H9 (cell line): ENCODE measurements around the gene HOXB8. TPM values are rescaled to one million over a fixed set of nuclear protein-coding genes. Genes with fewer than 3 reads are reported as not detected.

Experiments
- DNase-seq: peaks from one replicate; pipeline ENCODE4 v3.0.0-alpha.2; 2017
- H2AFZ ChIP-seq: one replicate; pipeline ENCODE4 v1.6.1; 2013; ENCODE audit warnings: mild to moderate bottlenecking, low read length, control low read depth, moderate library complexity
- H2AK5ac ChIP-seq: 2 replicates; pipeline ENCODE4 v1.6.1; 2013; ENCODE audit warnings: low read length, control low read depth, mixed read lengths; ENCODE audit not compliant: insufficient read length
- H2BK120ac ChIP-seq: one replicate; pipeline ENCODE4 v1.6.1; 2013; ENCODE audit warnings: low read depth, mild to moderate bottlenecking, low read length, control low read depth, inconsistent platforms; ENCODE audit not compliant: poor library complexity, severe bottlenecking
- H2BK12ac ChIP-seq: 2 replicates; pipeline ENCODE4 v1.6.1; 2013; ENCODE audit warnings: low read length, control low read depth, mixed read lengths, low read depth; ENCODE audit not compliant: insufficient read length
- H2BK15ac ChIP-seq: 2 replicates; pipeline ENCODE4 v1.6.1; 2013; ENCODE audit warnings: low read depth, low read length, control low read depth
- H2BK20ac ChIP-seq: one replicate; pipeline ENCODE4 v1.6.1; 2013; ENCODE audit warnings: low read depth, mild to moderate bottlenecking, low read length, control low read depth, inconsistent platforms; ENCODE audit not compliant: poor library complexity, severe bottlenecking
- H2BK5ac ChIP-seq: 2 replicates; pipeline ENCODE4 v1.6.1; 2013; ENCODE audit warnings: low read length, control low read depth, mixed read lengths; ENCODE audit not compliant: insufficient read length
- H3K14ac ChIP-seq: 2 replicates; pipeline ENCODE4 v1.6.1; 2013; ENCODE audit warnings: low read length, control low read depth; ENCODE audit not compliant: insufficient read depth
- H3K18ac ChIP-seq: 2 replicates; pipeline ENCODE4 v1.6.1; 2013; ENCODE audit warnings: low read depth, mild to moderate bottlenecking, mixed read lengths, low read length, control low read depth; ENCODE audit not compliant: insufficient read length
- H3K23ac ChIP-seq: 2 replicates; pipeline ENCODE4 v1.6.1; 2013; ENCODE audit warnings: low read length, control low read depth, mixed read lengths, low read depth; ENCODE audit not compliant: insufficient read length
- H3K23me2 ChIP-seq: 2 replicates; pipeline ENCODE4 v1.6.1; 2013; ENCODE audit warnings: low read depth, mild to moderate bottlenecking, mixed read lengths, low read length, control low read depth; ENCODE audit not compliant: insufficient read length, poor library complexity, severe bottlenecking
- H3K27ac ChIP-seq: 2 replicates; pipeline ENCODE4 v1.5.1; 2013; ENCODE audit warnings: low read length, control low read depth, mixed read lengths, low read depth; ENCODE audit not compliant: insufficient read length
- H3K27me3 ChIP-seq: 2 replicates; pipeline ENCODE4 v1.6.1; 2013; ENCODE audit warnings: low read length, control low read depth, inconsistent platforms; ENCODE audit not compliant: insufficient read depth
- H3K4ac ChIP-seq: 2 replicates; pipeline ENCODE4 v1.6.1; 2013; ENCODE audit warnings: low read depth, mild to moderate bottlenecking, control low read depth, inconsistent platforms, low read length, moderate library complexity
- H3K4me1 ChIP-seq: 2 replicates; pipeline ENCODE4 v1.6.1; 2013; ENCODE audit warnings: low read length, control low read depth, inconsistent platforms; ENCODE audit not compliant: insufficient read depth
- H3K4me2 ChIP-seq: 2 replicates; pipeline ENCODE4 v1.6.1; 2013; ENCODE audit warnings: low read length, control low read depth, mixed read lengths; ENCODE audit not compliant: insufficient read length, insufficient read depth
- H3K56ac ChIP-seq: 2 replicates; pipeline ENCODE4 v1.6.1; 2013; ENCODE audit warnings: low read depth, mild to moderate bottlenecking, mixed read lengths, low read length, control low read depth; ENCODE audit not compliant: insufficient read length
- H3K79me1 ChIP-seq: 2 replicates; pipeline ENCODE4 v1.6.1; 2013; ENCODE audit warnings: low read depth, mild to moderate bottlenecking, moderate library complexity, low read length, control low read depth, inconsistent platforms; ENCODE audit not compliant: insufficient read depth, poor library complexity, severe bottlenecking
- H3K79me2 ChIP-seq: 2 replicates; pipeline ENCODE4 v1.6.1; 2013; ENCODE audit warnings: low read length, control low read depth, inconsistent platforms; ENCODE audit not compliant: insufficient read depth
- H3K9ac ChIP-seq: 2 replicates; pipeline ENCODE4 v1.6.1; 2013; ENCODE audit warnings: low read length, control low read depth, mixed read lengths; ENCODE audit not compliant: insufficient read length; ENCODE audit errors: extremely low read depth
- H3K9me3 ChIP-seq: one replicate; pipeline ENCODE4 v1.6.1; 2013; ENCODE audit warnings: low read depth, low read length, inconsistent platforms; ENCODE audit not compliant: control insufficient read depth
- H3T11ph ChIP-seq: one replicate; pipeline ENCODE4 v1.6.1; 2013; ENCODE audit warnings: mild to moderate bottlenecking, low read length, control low read depth, inconsistent platforms
- H4K20me1 ChIP-seq: one replicate; pipeline ENCODE4 v1.6.1; 2013; ENCODE audit not compliant: control insufficient read depth, insufficient read length, insufficient read depth
- H4K5ac ChIP-seq: 2 replicates; pipeline ENCODE4 v1.6.1; 2013; ENCODE audit warnings: low read depth, mild to moderate bottlenecking, mixed read lengths, low read length, control low read depth; ENCODE audit not compliant: insufficient read length
- H4K8ac ChIP-seq: replicated peaks from 2 replicates; pipeline ENCODE4 v1.6.1; 2013; ENCODE audit warnings: low read length, control low read depth, mixed read lengths, low read depth; ENCODE audit not compliant: insufficient read length
- H4K91ac ChIP-seq: 2 replicates; pipeline ENCODE4 v1.6.1; 2013; ENCODE audit warnings: low read depth, mild to moderate bottlenecking, moderate library complexity, mixed read lengths, low read length, control low read depth; ENCODE audit not compliant: insufficient read length
- H3K27ac Mint-ChIP-seq, 3 experiments: 2 replicates in 2 of 3; 3 replicates in 1 of 3; pipeline ENCODE4 v1.8.0; 2020 to 2021; ENCODE audit warnings: mixed read lengths in 3 of 3, mild to moderate bottlenecking in 1 of 3, moderate library complexity in 1 of 3
- H3K27me3 Mint-ChIP-seq: 2 replicates; pipeline ENCODE4 v1.8.0; 2021; ENCODE audit warnings: low read depth, mild to moderate bottlenecking, moderate library complexity, mixed read lengths
- H3K36me3 Mint-ChIP-seq, 3 experiments: 2 replicates in 2 of 3; 3 replicates in 1 of 3; pipeline ENCODE4 v1.8.0; 2020 to 2021; ENCODE audit warnings: low read depth in 3 of 3, mixed read lengths in 3 of 3; ENCODE audit not compliant: insufficient read depth in 1 of 3
- H3K4me1 Mint-ChIP-seq, 2 experiments: 2 replicates each; pipeline ENCODE4 v1.8.0; 2020; ENCODE audit warnings: mixed read lengths in 2 of 2
- H3K4me3 Mint-ChIP-seq, 2 experiments: 2 replicates in 1 of 2; 3 replicates in 1 of 2; pipeline ENCODE4 v1.8.0; 2020 to 2021; ENCODE audit warnings: mild to moderate bottlenecking in 2 of 2, mixed read lengths in 2 of 2, moderate library complexity in 1 of 2
- H3K9me3 Mint-ChIP-seq, 2 experiments: 2 replicates in 1 of 2; 3 replicates in 1 of 2; pipeline ENCODE4 v1.8.0; 2020; ENCODE audit warnings: mild to moderate bottlenecking in 2 of 2, mixed read lengths in 2 of 2, moderate library complexity in 1 of 2
- CTCF ChIP-seq: fragments of 200-600 bp; sonication (generic); conservative IDR thresholded peaks from 3 replicates; pipeline ENCODE4 v1.8.0; 2021; ENCODE audit warnings: antibody characterized with exemption, mild to moderate bottlenecking
- WGBS: extraction: QIAGEN DNeasy Blood & Tissue Kit; methylation state at CpG from one replicate; pipeline ENCODE4 v1.1.7; 2013; ENCODE audit warnings: missing lambda C conversion rate, low lambda C conversion rate, mixed read lengths; ENCODE audit not compliant: insufficient read length; ENCODE audit errors: extremely low coverage; 5-methylcytosine and 5-hydroxymethylcytosine counted together
- total RNA-seq: library from RNA; stranded (reverse); gene quantifications from 2 replicates; pipeline ENCODE4 v1.2.1, GENCODE V29; 2021

The HOXB8 gene
- total RNA-seq, 1 experiment from 2014 or later, result not detected

DNA sequence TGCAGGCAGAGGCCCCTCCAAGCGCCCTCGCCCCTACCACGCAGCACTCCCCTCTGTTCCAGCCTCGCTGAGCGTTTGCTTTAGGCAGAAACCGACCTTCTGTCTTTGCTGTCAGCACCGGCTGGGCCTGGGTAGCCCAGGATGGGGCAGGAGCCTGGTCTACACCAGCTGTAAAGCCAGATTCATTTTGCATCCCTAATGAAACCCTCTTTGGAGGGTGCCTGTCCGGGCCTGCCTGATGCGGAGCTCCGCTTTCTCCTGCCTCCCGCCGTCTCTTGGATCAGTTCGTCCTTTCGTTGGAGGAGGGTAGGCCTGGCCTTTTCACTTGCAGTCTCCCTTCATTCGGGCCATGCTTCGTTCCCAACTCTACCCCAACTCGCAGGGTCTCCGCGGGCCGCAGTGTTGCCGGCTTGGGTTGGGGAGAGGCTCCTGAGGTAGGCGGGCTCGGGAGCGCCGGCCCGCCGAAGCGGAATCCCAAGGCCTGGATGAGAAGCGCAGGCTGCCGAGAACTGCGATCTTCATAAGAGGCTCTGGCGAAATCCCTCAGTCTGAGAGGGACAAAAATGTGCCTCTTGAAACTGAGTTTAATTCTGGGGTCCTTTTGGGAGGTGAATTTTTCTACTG lies 4.8 kb upstream of the HOXB8 start:
- H3K36me3 Mint-ChIP-seq, result peaks cover 0 to 2% (median 0%) of the 10 kb centered on the region in 3 experiments; a peak in 1 of 7 replicates
- no peaks in the 10 kb centered on the region for H3K79me1 ChIP-seq
- H3K14ac ChIP-seq, result no peak overlapping the region; the same call in 1 of the 2 replicates
- peaks cover 100% of the 10 kb centered on the region for H3K27me3 Mint-ChIP-seq
- H3K4me3 Mint-ChIP-seq, result no peak overlapping the region
- no peak overlapping the region for H3K9ac ChIP-seq
- H4K91ac ChIP-seq, result no peak overlapping the region
- H3K27ac ChIP-seq, result no peak overlapping the region
- peaks cover 2% of the 10 kb centered on the region for H3K23me2 ChIP-seq
- no peak overlapping the region for H3K56ac ChIP-seq
- peaks cover 99% of the 10 kb centered on the region for H3K27me3 ChIP-seq
- H3K4ac ChIP-seq, result no peak overlapping the region
- H3K4me2 ChIP-seq, result no peak overlapping the region
- H3K4me1 Mint-ChIP-seq, result peaks cover 0 to 14% of the 10 kb centered on the region in 2 experiments; a peak in 2 of 4 replicates
- H2BK5ac ChIP-seq, result no peak overlapping the region
- H3K18ac ChIP-seq, result no peak overlapping the region
- H4K8ac ChIP-seq, result no peak overlapping the region
- H3T11ph ChIP-seq, result no peak overlapping the region
- no CpG with 5 or more reads among the region's 32 CpGs for WGBS
- H2BK15ac ChIP-seq, result no peak overlapping the region
- DNase-seq, result peak; percentile 67
- no peak overlapping the region for H2BK120ac ChIP-seq
- no peak for TF ChIP-seq CTCF
- peaks cover 3 to 29% of the 10 kb centered on the region in 2 experiments; a peak in 3 of 5 replicates for H3K9me3 Mint-ChIP-seq
- no peaks in the 10 kb centered on the region for H3K79me2 ChIP-seq
- no peak overlapping the region for H2BK12ac ChIP-seq
- H3K23ac ChIP-seq, result no peak overlapping the region
- H2BK20ac ChIP-seq, result no peak overlapping the region
- no peak overlapping the region for H4K5ac ChIP-seq
- H3K4me1 ChIP-seq, result no peaks in the 10 kb centered on the region
- H3K9me3 ChIP-seq, result no peaks in the 10 kb centered on the region
- no peak overlapping the region for H2AK5ac ChIP-seq
- no peak overlapping the region for H2AFZ ChIP-seq
- no peaks in the 10 kb centered on the region for H4K20me1 ChIP-seq
- no peak overlapping the region for H3K27ac Mint-ChIP-seq
